ENCODE measurements around the gene TCAP. TPM values are rescaled to one million over a fixed set of nuclear protein-coding genes. Genes with fewer than 3 reads are reported as not detected.

The TCAP gene
- total RNA-seq, 1 donor from 2014 or later, result 2.3 TPM

DNA sequence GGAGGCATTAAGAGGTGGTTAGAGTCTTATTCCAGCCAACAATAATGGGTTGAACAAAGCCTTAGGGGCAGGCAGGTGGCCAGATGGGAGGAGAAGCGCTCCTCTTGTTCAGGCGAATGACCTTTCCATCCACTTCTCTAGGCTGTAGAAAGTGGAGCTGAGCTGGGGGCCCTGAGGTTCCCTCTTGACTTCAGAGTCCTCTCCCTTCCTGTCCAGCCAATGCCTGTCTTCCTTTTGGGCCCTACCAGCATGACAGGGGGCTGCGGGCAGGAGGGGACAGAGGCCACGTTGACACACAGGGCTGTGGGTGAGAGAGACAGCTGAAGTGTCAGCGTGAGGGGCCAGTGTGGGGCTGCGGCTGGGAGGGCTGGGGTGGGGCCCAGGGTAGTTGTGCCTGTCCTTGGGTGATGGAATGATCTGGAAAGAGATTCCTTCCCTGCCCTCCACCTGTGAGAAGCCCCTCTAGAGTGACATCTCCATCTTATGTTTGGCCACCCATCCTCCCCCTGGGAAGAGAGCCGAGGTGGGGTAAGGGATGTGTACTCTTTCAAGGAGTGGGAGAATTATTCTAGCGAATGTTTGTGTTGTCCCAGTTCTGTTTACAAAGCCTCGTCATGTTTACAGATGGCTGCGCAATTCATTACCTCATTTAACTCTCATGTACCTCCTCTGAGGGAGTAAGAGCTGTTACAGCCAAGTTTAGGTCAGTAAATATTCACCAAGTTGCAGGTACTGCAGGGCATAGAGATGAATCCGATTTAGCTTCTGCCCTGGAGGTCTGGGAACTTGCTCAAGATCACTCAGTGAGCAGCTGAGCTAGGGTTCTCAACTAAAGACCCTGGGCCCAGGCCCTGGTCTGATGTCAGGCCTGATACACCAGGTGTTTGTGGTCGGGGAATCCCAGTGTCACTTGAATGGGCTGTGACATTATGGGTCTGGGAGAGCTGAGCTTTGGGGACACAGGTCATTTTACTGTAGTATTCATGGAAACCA lies 38.0 kb downstream of the TCAP start:
- Mint-ChIP-seq H3K9me3 (ENCODE audit: unreplicated experiment) (peaks cover 4% of the 10 kb centered on the region), H3K27ac (ENCODE audit: unreplicated experiment) (no peak overlapping the region), H3K36me3 (ENCODE audit: unreplicated experiment) (no peaks in the 10 kb centered on the region), H3K4me3 (ENCODE audit: unreplicated experiment) (no peak overlapping the region), H3K4me1 (ENCODE audit: low read depth, unreplicated experiment) (peaks cover 4% of the 10 kb centered on the region), H3K27me3 (ENCODE audit: unreplicated experiment) (peaks cover 9% of the 10 kb centered on the region)
- no peak for DNase-seq
- no peak for TF ChIP-seq CTCF (IDR thresholded peaks at IDR 0.05; ENCODE audit: partially characterized antibody, unreplicated experiment)

DNA sequence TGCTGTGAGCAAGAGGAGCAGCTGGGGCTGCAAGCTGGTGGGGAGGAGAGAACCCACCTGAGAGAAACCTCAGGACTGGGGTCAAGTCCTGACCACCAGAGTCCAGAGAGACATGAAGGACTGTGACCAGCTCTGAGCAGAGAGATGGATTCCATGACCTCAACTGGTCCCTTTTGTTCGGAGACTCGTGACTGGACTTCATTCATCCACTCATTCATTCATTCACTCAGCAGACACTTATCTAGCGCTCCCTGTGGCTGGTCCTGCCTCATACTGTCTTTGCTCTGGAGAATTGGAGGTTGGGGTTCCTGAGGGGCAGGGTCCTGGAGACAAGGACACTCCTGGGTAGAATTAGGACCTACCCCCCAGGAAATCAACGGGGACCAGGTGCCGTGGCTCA lies 38.8 kb downstream of the TCAP start:
- no peak for DNase-seq
- H3K27me3 Mint-ChIP-seq (ENCODE audit: unreplicated experiment), result peaks cover 9% of the 10 kb centered on the region
- H3K36me3 Mint-ChIP-seq (ENCODE audit: unreplicated experiment), result no peaks in the 10 kb centered on the region
- no peak overlapping the region for H3K27ac Mint-ChIP-seq (ENCODE audit: unreplicated experiment)
- H3K4me1 Mint-ChIP-seq (ENCODE audit: low read depth, unreplicated experiment), result peaks cover 7% of the 10 kb centered on the region
- no peak for TF ChIP-seq CTCF (IDR thresholded peaks at IDR 0.05; ENCODE audit: partially characterized antibody, unreplicated experiment)
- no peak overlapping the region for H3K4me3 Mint-ChIP-seq (ENCODE audit: unreplicated experiment)
- peaks cover 6% of the 10 kb centered on the region for H3K9me3 Mint-ChIP-seq (ENCODE audit: unreplicated experiment)

DNA sequence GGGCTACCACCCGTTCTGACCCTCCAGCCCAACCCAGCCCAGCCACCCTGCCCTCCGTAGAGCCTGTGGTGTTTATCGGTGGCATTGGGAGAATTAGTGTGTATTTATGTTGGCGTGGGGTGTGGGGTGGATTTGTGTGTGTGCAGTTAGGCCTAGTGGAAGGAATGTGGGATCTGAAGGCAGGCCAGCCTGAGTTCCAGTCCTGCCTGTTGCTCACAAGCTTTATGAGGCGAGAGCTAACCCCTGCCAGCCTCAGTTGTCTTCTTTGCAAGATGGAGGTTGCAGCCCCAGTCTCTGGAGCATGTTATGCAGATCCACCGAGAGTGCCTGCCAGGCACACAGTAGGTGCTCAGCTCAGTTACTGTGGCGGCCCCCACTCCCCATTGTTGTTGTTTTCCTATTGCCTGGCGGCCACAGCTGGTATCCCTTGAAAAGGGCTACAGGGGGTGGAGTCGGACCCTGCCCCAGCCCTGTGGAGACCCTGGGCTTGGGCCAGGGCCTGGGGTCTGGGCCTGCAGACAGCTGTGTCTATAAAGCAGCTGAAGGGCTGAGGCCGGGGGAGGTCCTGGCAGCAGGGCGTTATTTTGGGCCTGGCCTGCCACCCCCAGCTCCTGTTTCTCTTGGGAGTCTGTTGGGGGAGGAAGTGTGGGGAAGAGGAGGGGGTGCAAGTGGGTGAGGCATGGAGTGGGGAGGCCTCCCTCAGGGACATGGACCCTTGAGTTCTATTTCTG lies 39.8 kb downstream of the TCAP start:
- Mint-ChIP-seq H3K4me3 (ENCODE audit: unreplicated experiment) (no peak overlapping the region), H3K27ac (ENCODE audit: unreplicated experiment) (no peak overlapping the region), H3K36me3 (ENCODE audit: unreplicated experiment) (no peaks in the 10 kb centered on the region), H3K9me3 (ENCODE audit: unreplicated experiment) (peaks cover 9% of the 10 kb centered on the region), H3K27me3 (ENCODE audit: unreplicated experiment) (peaks cover 4% of the 10 kb centered on the region), H3K4me1 (ENCODE audit: low read depth, unreplicated experiment) (peaks cover 11% of the 10 kb centered on the region)
- DNase-seq, result no peak
- no peak for TF ChIP-seq CTCF (IDR thresholded peaks at IDR 0.05; ENCODE audit: partially characterized antibody, unreplicated experiment)

DNA sequence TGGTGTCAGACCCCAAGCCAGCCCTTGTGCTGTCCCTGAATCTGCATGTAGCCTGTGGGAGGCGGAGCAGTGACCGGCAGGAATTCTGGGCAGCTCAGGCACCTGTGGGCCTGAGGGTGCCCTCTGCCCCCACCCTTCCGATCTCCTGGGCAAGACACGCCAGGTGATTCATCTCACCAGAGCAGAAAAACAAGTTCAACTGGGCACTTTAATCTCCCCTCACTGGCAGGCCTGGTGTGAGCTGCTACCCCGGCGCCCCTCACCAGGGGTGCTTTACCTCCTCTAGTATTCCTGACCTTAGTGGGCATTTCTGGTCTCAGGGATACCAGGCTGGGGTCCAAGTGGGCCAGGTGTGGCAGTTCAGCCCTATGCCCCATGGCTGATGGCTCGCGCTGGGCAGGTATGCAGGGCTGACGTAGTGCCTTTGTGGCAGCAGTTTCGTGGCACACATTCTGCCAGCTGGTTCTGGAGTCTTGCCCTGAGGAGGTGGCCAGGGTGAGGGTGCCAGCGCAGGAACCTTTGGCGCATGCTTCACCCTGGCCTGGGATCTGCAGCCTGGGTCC lies 40.7 kb downstream of the TCAP start:
- Mint-ChIP-seq H3K27ac (ENCODE audit: unreplicated experiment) (no peak overlapping the region), H3K27me3 (ENCODE audit: unreplicated experiment) (peaks cover 4% of the 10 kb centered on the region), H3K4me1 (ENCODE audit: low read depth, unreplicated experiment) (peaks cover 11% of the 10 kb centered on the region), H3K36me3 (ENCODE audit: unreplicated experiment) (no peaks in the 10 kb centered on the region), H3K9me3 (ENCODE audit: unreplicated experiment) (peaks cover 11% of the 10 kb centered on the region), H3K4me3 (ENCODE audit: unreplicated experiment) (no peak overlapping the region)
- TF ChIP-seq CTCF (IDR thresholded peaks at IDR 0.05; ENCODE audit: partially characterized antibody, unreplicated experiment), result no peak
- no peak for DNase-seq
